DMS153 treated with DMSO at 0.1 percent for 48 hours (cell line): ENCODE data around the gene CAMSAP3.

Experiments
- DNase-seq: peaks from one replicate; lab custom pipeline; 2025; ENCODE audit not compliant: unreplicated experiment; lab: John Stamatoyannopoulos, UW

The CAMSAP3 gene

DNA sequence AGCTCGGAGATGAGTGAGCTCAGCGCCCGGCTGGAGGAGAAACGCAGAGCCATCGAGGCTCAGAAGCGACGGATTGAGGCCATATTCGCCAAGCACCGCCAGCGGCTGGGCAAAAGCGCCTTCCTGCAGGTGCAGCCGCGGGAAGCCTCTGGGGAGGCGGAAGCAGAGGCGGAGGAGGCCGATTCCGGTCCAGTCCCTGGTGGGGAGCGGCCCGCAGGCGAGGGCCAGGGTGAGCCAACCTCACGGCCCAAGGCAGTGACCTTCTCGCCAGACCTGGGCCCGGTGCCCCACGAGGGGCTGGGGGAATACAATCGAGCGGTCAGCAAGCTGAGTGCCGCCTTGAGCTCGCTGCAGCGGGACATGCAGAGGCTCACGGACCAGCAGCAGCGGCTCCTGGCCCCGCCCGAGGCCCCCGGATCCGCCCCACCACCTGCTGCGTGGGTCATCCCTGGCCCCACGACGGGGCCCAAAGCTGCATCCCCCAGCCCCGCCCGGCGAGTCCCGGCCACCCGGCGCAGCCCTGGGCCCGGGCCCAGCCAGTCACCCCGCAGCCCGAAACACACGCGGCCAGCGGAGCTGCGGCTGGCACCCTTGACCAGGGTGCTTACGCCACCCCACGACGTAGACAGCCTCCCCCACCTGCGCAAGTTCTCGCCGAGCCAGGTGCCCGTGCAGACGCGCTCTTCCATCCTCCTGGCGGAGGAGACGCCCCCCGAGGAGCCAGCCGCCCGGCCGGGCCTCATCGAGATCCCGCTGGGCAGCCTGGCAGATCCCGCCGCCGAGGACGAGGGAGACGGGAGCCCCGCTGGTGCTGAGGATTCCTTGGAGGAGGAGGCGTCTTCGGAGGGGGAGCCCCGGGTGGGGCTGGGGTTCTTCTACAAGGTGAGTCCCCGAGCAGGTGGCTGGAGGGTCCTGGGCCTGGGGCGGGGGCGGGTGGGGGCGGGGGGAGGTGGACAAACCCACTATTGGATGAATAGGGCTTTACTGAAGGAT lies 16.9 kb downstream of the CAMSAP3 start:
- no peak for DNase-seq

DNA sequence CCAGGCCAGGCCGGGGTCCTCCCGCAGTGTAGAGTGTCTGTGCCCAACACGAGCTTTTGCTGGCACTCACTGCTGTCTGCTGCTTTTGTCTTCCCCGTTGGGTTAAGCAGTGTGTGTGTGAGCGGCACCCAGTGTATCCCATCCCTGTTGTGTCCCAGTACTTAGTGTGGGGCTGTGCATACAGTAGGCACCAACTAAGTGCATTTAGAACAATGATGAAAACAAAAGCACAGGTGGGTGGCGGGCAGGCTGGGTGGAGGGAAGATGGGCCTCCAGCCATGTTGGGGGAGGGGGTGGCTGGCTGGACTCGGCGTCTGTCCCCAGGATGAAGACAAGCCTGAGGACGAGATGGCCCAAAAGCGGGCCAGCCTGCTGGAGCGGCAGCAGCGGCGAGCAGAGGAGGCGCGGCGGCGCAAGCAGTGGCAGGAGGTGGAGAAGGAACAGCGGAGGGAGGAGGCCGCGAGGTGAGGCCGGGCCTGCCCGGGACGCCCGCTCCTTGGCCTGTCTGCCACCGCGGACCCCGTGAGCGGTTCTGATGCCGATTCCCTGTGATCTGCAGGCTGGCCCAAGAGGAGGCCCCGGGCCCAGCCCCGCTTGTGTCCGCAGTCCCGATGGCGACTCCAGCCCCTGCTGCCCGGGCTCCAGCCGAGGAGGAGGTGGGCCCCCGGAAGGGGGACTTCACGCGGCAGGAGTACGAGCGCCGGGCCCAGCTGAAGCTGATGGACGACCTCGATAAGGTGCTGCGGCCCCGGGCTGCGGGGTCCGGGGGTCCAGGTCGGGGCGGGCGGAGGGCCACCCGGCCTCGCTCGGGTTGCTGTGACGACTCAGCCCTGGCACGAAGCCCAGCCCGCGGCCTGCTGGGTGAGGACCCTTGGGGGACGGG lies 19.4 kb downstream of the CAMSAP3 start:
- no peak for DNase-seq

DNA sequence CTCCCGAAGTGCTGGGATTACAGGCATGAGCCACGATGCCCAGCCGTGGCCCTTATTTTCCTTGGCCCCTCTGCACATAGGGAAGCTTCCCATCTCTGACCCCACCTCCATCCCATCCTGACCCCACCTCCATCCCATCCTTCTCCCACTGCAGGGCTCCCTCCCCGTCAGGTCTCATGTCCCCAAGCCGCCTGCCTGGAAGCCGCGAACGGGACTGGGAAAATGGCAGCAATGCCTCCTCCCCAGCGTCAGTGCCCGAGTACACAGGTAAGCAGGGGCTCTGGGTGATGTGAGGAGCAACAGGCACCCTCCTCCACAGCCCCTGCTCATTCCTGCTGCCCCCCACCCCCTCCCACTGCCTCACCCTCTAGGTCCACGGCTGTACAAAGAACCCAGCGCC lies 21.5 kb downstream of the CAMSAP3 start:
- DNase-seq: no peak

DNA sequence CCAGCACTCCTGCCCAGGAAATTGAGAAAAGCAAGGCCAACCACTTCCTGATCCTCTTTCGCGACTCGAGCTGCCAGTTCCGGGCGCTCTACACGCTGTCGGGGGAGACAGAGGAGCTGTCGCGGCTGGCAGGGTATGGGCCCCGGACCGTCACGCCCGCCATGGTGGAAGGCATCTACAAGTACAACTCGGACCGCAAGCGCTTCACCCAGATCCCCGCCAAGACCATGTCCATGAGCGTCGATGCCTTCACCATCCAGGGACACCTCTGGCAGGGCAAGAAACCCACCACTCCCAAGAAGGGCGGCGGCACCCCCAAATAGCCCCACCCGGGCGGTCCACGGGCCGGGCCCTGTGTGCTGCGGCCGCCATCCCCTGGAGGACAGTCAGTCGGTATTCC lies 22.1 kb downstream of the CAMSAP3 start:
- no peak for DNase-seq

DNA sequence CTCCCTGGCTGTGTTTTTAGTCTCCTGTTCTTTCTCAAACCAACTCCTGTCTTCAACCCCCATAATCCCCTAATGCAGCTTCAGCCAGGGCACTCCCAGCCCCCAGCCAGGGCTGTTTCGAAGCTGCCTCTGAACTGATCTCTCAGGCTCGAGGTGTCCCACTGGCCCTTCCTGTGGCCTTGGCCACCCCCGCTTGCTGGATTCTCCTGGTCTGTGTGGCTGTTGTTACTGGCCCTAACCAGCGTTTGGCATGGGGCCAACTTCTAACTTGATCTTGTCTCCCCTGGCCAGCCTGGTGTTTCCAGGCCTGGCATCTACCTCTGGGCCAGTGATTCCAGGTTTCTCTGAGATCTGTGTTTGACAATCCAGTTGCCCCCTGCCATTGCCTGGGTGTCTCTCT lies 22.7 kb downstream of the CAMSAP3 start:
- no peak for DNase-seq

DNA sequence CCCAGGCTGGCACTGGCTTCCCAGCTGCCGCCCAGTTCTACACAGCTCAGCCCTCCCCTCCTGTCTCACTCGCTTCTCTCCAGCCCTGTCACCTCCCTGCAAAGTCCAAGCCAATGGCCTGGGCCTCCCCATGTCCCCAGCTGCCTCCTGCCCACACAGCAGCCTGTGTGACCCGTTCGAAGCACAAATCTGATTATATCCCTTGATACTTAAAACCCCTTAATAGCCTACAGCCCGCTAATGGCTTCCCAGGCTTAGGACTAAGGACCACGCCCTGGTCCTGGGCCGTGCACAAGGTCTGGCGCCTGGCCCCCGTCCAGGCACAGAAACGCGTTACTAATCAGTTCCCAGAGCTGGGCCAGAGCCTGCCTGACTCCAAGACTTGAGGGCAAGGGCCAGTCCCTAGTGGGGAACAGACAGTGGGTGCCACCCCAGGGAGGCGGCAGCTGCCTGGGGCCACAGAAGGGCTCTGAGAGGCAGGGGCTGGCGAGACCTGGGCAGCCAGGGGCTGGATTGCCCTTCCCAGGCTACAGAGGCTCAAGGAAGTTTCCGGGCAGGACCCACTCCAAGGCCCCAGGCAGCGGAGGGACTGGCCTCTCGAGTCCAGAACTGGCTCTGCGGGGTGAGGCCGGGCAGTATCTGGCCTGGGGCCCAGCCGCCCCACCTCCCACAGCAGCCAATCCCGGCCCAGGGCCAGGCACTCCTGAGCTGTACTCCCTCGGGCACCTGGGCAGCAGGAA lies 23.3 kb downstream of the CAMSAP3 start:
- no peak for DNase-seq

DNA sequence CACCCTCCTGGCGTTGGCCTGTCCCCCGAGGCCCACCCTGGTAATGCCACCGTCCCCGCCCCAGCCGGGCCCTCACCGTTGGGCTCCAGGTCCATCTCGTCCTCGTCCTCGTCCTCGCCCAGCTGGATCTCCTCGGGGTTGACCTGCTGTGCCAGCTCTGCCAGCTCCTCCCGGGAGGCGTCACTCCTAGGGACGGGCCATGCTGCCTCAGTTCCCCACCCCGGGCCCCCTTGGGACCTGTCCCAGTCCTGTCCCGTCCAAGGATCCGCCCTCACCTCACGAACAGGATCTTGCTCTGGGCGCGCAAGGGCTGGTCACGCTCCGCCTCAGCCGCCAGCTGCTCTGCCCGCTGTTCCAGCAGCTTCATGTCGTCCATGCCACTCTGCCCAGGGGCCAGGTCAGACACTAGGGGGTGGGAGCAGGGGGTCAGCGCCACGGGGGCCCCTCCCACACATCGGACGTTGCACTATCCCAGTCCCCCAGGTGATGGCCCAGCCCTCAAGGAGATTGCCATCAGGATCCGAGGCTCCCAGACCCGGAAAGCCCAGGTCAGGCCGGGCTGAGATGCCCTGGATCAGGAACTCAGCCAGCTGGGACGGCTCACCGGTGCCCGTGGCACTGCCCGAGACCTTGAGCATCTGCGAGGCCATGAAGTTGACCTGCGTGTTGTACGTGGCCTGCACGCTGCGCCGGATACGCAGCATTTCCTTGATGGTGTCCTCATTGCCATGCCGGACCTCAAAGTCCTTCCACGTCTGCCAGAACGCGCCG lies 24.2 kb downstream of the CAMSAP3 start:
- no peak for DNase-seq

DNA sequence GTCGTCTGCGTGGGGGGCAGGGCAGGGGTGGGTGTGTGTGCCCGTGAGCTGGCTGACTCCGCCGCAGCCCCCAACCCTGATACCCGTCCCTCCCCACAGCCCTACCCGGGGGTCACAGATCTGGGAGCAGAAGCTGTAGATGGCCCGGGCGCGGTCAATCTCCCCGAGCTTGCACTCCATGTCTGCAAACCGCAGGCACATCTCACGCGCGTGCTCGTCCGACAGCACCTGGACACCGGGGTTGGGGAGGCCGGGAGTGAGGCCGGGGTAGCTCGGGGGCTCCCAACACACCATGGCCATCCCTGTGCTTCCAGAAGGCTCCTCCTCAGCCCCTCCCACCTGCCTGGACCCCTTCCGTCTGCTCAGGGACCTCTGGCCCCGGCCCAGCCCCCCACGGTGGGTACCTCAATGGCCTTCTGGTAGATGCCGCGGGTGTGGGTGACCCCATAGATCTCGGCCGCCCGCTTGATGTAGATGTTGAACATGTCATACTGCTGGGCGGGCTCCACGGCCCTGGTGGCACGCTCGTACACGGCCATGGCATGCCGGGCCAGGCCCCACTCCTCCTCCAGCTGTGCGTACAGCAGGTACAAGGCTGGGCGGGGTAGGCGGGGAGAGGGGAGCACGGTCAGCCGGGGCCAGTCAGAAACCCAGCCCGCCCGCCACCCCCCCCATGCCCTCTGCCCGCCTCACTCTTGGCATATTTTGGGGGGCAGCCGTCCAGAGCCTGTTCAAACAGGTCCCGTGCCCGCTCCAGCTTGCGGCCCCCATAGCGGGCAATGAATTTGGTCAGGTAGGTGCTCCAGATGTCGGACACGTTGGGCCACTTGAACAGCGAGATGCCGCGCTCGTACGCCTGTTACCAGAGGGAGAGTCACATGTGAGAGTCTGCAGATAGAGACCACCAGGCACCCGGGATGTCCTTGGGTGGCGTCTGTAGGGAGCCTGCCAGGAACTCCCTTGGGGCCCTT lies 25.1 kb downstream of the CAMSAP3 start:
- no peak for DNase-seq

DNA sequence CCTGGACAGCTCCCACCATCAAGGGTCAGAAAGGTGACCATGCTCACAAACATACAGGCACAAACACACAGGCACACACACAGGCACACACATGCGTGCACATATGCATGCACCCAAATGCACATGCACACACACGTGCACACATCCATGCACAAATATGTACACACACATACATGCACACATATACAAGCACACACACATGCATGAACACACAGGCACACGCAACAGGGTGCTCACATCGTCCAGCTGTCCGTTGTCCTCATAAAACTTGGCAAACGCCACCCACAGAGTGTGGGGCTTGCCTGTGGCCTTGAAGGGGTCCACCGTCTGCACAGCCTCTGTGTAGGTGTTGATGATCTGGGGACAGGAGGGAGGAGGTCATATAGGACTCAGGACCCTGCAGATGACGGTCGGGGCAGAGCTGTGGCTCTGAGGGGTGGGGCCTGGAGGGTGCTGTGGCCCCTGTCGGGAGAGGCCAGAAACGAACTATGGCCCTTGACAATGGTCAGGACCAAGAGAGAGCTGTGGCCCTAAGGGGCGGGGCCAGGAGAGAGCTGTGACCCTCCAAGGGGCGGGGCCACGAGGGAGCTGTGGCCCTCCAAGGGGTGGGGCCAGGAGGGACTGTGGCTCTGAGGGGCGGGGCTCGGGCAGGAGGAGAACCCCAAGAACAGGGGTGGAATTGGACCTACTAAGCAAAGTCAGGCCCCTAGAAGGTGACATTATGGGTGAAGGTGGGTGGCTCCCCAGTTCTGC lies 27.4 kb downstream of the CAMSAP3 start:
- DNase-seq: no peak

DNA sequence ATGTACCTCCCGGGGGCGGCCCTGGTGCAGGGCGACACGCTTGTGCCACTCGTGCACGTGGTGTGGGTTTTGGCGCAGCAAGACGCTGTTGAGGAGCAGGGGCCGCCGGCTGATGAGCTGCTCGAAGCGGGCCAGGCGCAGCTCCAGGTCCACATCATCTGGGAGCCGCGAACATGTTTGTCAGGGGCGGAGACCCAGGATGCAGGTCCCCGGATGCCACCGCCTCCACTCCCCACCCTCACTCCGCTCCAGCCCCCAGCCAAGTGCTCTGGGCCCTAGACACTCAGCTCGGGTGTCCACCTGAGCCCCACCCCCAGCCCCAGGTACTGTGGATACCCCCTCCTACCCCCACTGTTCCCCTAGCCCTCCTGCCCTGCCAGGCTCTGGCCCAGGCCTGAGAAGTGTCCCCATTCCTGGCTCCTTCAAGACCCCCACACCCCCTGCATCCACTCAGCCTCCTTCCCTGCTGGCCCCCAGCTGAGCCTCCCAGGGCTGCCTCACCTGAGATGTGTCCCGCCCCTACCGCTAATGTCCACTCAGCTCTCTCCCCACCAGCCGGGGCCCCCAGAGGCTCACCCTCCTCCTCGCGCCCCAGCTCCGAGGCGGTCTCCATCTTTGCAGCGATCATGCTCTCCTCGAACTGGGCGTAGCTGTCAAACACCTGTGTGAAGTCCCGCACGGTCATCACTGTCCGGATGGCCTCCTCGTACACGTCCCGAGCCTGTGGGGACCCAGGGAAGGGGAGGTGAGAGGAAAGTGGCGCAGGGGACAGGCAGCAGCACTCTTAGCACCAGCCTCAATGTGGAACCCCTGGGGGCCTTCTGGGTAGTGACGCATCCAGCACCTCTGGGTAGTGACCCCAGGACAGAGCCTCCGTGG lies 28.3 kb downstream of the CAMSAP3 start:
- no peak for DNase-seq

DNA sequence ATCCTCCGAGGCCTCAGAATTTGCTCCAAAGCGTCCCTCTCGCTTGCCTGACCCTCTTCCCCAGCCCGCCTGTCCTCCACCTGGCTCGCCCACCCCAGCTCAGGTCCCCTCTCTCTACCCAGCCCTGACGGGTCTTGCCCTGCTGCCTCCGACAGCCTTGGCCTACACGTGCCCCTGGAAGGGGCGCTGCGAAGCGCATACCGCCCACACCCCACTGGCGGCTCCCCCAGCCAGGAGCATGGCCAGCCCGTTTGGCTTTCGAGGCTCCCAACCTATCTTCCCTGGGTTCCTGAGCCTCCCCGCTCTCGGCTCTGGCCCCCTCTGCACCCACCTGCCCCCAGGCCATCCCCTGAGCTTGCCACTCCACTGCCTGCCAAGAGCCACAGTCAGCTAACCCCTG lies 29.1 kb downstream of the CAMSAP3 start:
- DNase-seq: no peak

DNA sequence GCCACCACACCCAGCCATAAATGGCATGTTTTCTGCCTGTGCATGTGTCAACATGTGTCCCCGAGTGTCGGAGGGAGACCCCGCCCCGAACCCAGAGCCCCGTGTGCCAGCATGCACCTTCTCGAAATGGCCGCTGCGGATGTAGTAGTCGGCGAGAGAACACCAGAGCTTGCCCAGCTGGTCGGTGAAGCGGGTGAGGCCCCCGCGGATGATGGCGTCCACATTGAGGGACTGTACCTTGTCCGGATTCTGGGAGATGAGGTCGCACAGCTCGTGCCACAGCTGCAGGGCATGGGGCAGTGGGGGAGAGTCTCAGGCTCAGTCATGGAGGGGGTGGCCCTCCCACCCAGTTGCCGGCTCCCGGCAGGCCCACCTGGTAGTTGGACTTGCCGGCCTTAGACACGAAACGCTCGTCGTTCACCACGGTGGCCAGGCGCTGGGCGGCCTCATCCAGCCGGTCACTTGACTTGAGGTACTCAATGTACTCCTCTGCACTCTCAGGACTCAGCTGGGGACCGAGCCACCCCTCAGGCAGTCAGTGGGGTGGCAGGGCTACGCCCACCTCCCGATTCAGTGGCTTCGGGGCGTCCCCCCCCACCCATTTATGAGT lies 30.2 kb downstream of the CAMSAP3 start:
- DNase-seq: no peak

DNA sequence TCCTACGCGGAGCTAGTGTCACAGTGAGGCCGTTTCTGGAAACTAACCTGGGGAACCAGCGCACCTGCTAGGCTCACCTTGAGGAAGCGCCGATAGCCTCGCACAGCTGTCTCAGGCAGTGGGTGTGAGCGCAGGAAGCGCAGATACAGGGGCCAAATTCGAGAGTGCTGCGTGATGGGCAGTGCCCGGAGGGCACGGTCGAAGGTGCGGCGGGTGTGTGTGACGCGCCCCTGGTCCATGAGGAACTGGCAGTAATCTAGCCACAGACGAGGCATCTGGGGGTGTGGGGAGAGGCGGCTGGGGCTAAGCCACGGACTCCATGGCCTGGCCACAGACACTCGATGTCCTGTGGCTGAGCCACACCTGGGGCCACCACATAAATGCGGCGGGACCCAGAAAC lies 31.5 kb downstream of the CAMSAP3 start:
- no peak for DNase-seq

DNA sequence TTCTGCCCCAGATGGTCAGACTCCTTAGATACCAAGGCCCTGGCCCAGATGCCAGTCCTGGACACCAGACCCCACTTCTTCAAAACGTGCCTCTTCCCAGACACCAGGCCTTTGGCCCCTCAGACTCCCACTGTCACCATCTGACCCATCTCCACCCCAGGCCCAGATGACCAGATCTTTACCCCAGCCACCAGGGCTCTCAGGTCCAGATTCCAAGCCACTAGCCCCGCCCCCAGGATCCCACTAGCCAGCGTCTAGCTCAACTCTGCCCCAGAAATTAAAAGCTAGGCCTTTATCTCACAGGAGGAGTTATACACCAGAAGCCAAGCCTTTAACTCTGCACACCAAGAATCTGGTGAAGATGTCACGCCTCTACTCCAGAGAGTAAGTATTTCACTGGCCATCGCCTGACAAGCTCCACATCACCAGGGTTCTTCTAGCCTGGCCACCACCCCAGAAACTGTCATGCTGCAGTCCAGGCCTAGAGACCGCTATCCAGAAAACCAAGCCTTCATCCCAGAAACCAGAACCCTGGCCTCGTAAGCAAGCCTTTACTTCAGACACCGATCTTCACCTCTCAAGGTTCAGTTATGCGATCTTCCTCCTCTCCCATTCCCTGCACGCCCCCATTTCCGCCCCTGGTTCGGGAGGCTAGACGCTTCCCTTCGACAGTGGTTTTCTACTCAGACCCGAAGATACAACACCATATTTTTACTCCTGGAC lies 33.1 kb downstream of the CAMSAP3 start:
- DNase-seq: no peak

DNA sequence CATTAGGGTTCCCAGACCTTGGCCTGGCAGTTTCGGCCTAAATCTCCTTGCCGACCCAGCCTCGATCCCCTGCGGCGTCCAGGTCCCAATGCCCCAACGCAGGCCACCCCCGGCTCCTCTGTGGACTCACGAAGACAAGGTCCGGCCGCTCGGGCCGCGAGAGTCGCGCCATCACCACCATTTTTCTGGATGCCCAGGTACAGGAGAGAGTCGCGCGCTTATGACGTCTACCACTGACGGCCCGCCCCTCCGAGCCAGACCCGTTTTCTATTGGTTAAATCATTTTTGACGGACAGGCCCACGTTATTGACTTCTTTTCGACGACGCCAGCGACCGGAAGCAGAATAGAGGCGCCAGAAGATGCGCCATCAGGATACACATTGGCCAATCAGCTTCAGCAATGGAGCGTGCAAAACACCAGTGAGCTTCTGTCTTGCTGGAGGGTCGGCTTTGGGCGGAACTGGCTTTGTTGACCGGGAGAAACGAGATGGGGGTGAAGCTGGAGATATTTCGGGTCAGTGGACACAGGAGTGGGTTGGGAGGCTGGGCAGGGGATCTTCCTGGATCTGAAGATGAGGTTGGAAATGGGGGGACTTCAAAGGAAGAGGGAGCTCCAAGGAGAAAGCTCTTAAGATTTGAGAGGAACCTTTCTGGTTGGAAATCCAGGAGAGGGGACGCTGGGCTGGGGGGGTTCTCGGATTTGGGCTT lies 33.8 kb downstream of the CAMSAP3 start, which contains the start of the genes PET100 and XAB2:
Gene PET100, plus strand, starts transcription at position 447 of the 708 bp plus-strand sequence. Its CDS starts 41 bp downstream, at position 488.
Gene XAB2, minus strand, starts transcription at position 199 of the 708 bp plus-strand sequence. Its CDS starts 18 bp downstream, at position 181.
- peak; percentile 97 for DNase-seq

DNA sequence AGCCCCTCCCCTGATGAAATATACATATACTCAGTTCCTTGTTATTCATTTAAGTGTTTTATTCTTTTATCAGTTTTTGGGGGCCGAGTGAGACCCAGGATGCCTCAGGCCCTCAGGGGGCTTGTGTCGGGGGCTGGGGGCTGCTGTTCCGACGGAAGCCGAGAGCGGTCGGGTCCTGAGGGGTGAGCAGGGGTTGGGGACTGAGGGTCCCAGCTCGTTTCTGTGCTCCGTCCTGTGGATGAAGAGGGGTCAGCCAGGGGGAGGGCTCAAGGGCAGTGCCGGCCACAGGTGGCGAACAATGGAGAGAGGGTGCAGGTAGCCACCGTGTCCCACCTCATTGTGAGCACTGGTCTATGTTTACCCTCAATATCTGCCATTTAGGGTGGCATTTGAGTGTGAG lies 35.9 kb downstream of the CAMSAP3 start:
- no peak for DNase-seq
